HG02870 (cell line): ENCODE results near the gene ZC3H12C.

Experiments used
- ATAC-seq: cut with Tn5 transposase; IDR thresholded peaks from one replicate; pipeline ENCODE4 v1.9.1; 2021; ENCODE audit warnings: mild to moderate bottlenecking, moderate library complexity; ENCODE audit not compliant: unreplicated experiment

Gene ZC3H12C

DNA sequence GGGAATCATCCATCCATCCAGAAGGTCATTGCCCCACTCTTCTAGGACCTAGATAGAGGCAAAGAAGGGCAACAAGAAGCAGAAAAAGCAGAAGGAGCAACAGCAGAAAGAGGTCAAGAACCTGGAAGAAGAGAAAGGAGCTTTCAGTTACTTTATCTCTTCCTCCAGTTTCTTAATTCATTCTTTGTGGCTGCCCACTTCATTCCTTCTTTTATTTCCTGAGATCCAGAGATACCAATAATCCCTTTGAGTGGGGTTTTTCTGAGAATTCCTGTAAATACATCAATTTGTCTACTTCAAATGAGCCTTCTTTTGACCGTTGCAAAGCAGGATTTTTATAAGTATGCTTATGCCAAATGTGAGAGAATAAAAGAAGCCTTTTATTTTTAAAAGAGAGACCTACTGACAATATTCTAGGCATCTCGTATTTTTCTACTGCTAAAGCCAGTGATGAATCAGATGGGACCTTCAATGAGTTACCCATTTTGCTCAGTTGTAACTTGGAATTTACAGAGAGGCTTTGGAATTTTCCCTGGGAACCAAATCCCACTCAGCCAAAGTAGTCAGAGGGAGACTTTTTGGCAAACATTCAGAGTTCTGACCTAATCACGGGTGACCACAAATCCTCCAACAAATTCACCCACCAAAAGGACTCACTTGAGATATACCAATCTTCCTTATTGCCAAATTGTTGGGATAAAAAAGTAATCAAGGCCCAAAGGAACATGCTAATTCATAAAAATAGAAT lies 54.9 kb downstream of the ZC3H12C start:
- ATAC-seq: no peak

DNA sequence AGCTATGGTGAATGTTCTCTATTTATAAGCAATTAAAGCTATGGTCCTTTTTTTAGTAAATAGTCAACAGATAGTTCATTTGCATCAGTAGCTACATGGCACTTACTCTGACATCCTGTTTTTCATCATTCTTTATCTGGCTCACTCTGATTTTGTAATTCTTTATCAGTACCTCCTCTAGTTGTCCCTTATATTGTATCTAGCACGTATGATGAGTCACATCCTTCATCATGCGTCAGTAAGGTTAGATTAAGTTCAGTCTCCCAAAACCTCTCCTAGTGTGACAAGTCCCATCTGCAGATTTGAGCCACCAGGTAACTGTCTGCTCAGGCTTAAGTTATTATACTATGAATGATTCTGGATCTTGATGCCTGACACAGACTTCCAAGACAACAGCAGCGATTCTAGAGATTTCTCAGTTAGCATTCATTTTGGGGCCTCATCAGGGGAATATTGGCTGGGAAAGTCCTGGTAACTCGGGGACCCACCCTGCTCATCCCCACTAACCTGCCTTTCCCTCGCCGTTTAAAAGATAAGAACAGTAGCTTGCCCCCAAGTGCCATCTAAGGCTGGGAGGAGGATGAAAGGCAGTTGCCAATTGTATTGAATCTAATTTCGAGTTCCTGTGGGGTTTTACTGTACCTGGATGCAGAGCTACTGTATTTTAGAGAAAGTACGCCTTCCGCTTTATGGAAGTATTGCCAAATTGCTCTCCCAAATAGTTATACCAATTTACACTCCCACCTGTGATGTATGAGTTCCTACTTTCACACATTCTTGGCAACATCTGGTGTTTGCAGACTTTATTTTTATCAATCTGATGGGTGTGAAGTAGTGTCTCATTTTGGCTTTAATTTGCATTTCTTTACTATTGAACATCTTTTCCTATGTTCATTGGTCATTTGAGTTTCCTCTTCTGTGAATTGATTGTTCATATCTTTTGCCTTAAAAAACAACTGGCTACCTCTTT lies 55.9 kb downstream of the ZC3H12C start:
- peak; percentile 46 for ATAC-seq

DNA sequence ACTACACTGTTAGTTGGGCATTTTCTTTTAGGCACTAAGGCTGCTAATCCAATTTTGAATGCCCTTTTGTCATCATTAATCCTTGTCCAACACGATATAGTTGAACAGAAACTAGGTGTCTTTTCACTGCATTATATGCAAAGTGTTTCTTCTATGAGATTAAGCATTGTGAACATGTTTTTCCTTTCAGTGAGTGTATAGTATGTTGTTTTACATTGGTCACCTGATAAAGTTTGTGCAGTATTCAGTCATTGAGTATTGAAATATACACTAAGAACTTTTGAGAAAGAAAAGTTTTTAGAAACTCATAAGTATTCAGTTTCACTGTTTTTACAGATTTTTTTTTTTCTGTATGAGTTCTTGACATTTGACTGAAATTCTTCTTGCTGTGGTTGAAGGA lies 59.0 kb downstream of the ZC3H12C start:
- ATAC-seq: peak; percentile 40

DNA sequence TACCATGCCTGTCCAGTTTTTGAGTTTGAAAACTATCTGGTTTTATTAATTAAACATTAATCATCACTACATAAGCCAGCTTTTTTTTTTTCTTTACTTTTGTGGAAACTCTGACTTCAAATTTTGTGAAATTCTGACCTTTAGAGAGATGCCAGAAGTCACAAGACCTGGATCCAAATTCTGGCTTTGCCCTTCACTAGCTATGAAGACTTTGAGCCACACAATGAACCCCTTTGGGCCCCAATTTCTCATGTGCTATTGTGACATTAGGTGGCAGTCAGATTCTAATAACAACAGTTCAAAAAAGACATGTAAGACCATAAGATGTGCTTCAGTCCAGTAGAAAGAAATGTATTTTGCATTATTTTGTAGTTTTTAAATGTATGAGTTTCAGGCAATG lies 60.3 kb downstream of the ZC3H12C start:
- ATAC-seq: no peak

DNA sequence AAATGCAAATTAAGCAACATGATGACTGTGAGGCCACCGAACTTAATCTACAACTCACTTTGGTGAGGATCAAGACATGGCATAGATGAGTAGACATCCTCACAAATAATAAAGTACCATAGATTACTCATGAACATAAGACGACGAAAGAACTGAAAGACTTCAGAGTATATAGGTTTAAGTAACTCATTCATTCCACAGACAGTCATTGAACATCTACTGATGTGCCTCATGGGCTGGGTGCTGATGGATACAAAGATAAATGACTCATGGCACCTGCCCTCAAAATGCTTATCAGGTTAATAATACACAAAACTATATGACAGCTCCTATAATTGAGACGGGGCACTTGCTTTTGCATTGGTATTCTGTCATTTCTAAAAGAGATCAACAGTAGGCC lies 63.3 kb downstream of the ZC3H12C start:
- no peak for ATAC-seq

DNA sequence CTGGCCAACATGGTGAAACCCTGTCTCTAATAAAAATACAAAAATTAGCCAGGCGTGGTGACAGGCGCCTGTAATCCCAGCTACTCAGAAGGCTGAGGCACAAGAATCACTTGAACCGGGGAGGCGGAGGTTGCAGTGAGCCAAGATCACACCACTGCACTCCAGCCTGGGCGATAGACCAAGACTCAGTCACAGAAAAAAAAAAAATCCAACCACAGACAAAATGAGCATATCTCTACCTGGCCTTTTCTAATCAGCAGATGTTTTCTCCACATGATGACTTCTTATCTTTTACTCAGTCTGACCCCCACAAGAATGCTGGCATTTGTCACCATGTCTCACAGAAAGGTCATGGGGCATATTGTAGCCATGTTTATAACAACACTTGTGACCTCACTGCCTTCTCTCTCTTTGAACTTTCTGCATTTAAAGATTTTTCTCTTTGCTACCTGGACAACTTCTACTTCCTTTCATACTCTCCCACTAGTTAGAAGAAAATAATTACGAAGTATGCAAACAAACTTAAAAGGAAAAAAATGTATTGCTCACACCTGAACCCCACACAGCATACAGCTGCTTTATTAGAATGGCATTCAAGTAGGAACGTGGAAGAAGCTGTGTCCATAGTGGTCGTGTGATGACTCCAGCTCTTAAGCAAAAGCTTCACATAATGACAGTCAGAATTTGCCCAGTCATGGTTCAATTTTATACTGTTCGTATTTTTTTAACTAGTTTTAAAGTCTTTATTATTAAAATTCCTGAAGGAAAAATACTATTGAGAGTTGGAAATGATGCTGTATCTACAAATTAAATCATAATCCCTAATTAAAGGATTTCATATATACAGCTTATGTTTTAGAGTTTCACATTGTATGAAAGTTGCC lies 65.4 kb downstream of the ZC3H12C start:
- ATAC-seq: no peak

DNA sequence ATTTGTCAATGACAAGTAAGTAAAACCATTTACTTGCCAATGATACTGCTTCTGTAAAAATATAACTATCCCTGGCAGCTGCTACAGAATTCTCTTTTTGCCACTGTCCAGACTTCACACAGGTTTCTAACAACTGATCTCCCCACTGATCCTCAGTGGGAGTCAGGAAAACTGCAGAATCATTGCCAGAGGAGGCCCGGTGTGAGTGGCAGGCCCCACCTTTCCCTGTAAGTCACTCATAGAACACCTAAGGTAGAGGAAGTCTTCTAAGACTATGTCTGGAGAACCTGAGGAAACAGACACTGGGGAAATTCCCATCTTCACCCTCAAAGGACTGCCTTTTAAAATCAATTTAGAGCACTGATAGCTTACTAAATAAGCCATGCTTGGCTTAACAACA lies 66.3 kb downstream of the ZC3H12C start:
- ATAC-seq: no peak

DNA sequence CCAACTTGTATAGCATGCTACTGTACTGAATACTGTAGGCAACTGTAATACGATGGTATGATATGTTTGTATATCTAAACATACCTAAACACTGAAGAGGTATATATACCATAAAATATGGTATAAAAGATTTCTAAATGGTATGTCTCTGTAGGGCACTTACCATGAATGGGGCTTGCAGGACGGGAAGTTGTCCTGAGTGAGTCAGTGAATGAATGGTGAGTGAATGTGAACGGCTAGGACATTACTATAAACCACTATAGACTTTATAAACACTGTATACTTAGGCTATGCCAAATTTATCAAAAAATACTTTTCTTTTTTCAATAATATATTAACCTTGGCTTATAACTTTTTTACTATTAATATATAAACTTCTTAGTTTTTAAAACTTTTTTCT lies 66.8 kb downstream of the ZC3H12C start:
- ATAC-seq: no peak

DNA sequence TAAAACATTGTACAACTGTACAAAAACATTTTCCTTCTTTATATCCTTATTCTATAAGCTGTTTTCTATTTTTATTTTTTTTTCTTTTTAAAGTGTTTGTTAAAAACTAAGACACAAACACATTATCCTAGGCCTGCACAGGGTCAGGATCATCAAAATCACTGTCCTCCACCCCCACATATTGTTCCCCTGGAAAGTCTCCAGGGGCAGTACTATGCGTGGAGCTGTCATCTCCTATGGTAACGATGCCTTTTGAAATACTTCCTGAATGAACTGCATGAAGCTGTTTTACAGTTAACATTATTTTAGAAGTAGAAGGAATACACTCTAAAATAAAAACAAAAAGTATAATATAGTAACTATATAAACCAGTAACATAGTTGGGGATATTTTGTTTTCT lies 67.2 kb downstream of the ZC3H12C start:
- ATAC-seq: no peak

DNA sequence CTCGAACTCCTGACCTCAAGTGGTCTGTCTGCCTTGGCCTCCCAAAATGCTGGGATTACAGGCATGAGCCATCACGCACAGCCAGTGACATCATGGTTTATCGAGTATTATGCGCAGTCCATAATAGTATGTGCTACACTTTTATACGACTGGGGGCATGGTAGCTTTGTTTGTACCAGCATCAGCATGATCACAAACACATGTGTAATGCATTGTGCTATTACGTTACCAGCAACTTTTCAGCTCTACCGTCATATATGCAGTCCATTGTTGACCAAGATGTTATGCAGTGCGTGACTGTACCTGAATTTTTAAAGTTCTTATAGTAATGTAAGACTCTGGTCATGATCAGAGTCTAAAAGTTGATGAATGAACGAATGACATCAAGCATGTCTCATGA lies 67.9 kb downstream of the ZC3H12C start:
- ATAC-seq: no peak

DNA sequence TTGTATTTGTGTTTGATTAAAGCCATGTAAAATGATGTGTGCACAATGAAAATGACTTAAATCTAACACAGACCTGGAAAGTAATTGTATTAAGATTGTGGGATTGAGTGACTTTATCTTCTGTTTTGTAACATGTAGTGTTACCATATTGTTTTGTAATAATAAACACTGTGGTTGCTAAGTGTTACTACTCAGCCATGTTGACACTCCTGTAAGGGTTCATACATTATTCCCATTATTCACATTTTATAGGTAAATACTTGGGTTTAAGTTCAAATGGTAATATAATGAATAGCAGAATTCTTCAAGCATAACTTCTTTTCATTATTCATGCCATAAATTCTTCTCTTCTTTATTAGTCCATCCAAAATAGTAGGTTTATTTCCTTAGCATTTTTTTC lies 69.0 kb downstream of the ZC3H12C start:
- ATAC-seq: no peak

DNA sequence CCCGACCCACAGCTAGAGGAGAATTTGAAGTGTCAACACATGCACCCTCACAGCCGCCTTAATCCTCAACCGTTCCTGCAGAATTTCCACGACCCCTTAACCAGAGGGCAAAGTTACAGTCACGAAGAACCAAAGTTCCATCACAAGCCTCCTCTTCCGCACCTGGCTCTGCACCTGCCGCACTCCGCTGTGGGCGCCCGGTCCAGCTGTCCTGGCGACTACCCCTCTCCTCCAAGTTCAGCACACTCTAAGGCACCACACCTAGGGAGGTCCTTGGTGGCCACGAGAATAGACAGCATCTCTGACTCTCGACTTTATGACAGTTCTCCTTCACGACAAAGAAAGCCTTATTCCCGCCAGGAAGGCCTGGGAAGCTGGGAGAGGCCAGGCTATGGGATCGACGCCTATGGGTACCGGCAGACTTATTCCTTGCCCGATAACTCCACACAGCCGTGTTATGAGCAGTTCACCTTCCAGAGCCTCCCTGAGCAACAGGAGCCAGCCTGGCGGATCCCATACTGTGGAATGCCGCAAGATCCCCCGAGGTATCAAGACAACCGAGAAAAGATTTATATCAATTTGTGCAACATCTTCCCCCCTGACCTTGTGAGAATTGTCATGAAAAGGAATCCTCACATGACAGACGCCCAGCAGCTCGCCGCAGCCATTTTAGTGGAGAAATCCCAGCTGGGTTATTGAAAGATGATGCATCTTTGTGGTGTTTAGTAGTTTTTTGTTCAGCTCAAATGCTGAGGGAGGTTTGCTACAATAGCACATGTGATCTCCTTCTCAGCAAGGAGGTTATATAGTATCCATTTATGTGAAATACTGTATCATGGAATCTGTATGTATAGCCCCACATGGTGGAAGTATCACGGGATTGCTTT lies 72.1 kb downstream of the ZC3H12C start:
- ATAC-seq: no peak

DNA sequence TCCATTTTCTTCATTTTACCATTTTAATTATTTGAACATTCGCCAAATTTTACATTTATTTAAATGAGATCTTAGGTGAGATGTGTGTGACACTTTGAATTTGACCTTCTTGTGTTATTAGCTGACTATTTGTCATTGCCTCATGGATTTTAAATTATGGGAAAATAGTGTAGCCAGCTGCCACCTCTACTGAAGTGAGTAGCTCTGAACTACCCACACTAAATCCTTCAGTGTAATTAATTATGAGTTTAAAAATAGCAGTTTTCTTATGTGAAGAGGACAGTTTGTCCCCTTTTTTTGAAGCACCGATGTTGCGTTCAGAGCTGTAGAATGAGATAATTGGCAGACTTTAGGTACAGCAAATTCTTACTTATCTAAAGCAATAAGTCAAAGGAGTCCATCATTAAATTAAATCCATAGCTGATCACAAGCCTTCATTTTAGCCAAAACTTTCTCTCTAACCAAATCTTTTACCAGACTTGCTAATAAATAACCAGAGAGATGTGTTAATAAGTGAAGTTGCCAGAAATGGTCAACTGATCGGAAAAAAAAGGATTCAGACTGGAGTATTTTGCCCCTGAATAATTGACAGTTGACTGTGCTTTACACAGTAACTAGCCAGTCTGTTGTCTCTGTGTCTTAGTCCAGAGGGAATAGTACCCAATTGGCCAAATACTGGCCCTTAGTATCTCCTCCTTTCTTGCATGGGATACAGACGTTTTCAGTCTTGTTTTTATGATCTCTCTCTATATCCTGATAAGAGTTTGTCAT lies 75.0 kb downstream of the ZC3H12C start:
- no peak for ATAC-seq

DNA sequence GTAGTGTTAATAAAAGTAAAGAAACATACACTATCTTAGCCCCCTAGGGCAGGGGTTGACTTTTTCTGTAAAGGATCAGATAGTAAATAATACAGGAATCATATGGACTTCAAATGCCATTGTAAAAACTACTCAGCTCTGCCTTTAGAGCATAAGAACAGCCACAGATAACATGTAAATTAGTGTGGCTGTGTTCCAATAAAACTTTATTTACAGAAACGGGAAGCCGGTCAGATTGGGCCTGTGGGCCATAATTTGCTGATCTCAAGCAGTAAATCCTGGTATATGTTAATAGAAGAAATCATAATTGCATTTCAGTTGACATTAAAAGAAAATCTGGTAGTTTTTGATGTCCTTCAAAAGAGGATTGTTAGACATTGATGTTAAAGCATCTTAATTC lies 76.5 kb downstream of the ZC3H12C start:
- no peak for ATAC-seq

DNA sequence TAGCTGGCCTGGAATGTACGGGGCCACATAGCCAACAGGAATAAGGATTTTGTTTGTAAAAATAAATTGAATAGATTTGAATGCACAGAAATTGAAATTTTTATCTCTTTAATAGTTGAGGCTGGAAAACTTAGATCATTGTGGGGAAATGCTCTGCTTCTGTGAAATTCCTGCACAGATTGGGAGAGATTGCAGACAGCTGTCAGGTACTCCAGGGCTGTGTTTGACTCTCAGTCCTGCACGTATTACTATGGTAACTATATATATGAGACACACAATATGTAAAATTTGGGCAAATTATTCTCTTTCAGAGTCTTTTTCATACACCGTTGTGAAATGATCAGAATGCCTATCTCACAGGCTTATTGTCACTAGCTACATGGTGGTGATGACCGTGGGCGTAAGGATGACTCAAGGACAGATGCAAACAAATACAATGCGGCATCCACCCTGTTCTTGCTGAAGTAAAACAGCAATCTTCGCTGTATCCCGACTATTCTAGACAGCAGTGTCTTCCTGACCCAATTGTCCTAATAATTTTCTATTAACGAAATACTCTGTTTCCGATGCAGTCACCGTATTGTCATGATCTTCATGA lies 79.4 kb downstream of the ZC3H12C start:
- no peak for ATAC-seq

DNA sequence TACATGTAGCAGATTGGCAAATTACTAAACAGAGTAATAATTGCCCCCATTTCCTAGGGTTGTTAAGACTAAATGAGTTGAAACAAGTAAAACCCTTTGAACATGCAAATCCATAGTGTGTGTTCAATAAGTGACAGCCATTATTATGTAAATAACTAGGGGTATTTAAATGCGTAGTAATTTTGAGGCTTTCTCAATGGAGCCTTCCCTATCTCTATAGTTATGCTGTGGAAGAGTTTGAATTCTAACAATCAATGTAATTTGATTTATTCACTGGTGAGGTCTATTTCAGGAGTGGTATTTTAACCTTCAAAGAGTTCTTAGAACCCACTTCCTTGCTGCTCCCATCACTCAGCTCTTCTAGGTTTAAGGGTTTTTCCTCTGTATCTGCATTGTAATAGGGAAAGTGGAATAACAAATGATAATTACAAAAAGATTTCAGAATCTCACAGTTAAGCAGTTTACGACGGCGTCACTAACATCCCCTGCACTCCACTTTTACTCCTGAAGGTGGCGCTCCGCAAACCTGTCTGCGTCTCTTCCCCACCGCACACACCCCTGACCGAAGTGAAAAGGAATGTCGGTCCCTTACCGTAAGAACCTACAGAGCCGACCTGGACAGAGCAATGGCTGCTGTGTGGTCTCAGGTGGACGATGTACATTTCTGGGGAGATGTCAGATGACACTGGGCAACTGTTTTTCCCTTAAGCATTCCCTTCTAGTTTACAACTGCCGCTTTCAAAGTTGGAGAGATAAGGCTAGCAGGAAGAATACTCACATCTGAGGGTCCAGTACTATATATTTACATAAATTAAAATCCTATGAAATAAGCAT lies 80.8 kb downstream of the ZC3H12C start:
- ATAC-seq: peak; percentile 55

DNA sequence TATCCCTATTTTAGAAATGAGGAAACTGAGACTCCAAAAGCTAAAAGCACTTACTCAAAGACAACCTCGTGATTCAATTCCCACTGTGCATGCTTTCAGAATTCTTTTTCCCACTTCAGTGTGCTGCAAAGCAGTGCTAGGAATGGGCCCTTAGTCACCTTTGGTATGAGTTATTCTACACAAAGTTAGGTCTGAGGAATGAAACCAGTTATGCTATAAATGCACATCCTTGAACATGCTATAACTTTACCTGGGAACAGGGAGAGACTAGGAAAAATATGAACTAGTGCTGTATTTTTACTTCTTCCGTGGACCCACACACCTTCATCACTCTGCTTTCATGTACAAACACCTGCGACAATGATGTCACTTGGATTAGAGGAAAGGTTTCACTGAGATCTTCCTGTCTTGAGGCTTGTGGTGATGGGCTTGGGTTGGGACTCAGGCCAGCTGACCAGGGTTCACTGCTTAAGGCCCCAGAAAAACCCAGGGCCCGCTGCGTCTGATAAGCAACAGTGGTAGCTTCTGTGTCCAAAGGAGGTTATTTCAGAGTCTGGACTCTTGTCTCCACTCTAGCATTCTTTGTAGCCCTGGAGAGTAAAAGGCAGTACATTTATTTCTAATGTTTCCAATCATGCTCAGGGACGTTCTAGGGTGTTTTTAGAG lies 81.6 kb downstream of the ZC3H12C start:
- no peak for ATAC-seq
